ENCODE measurements around the gene ADARB2. TPM values are rescaled to one million over a fixed set of nuclear protein-coding genes. Genes with fewer than 3 reads are reported as not detected.
A peak's percentile ranks its signal among the peaks of the same experiment; 100 is the strongest.

ADARB2 gene
- polyA plus RNA-seq, 1 of the 3 experiments (the other 2 are of a cell fraction) = not detected

DNA sequence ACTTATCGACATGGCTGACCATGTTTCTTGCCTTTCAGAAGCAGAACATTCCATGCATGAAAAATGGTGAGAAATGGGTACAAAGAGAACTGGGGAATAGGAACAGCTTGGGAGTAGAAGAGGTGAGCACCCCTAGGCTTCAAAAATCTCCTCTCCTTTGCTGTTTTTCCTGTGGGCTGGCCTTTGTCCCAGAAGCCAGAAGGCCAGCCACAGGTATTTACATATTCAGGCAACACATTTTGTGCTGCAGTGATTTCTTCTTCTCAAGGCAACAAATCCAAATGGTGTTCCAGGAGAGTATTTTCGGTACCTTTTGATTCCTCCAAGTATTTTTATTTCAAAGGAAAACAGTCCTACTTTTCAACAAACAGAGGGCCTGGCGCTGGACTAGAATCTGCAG, 31.1 kb downstream of the ADARB2 start:
- no peaks in the 10 kb centered on the region for H3K36me3 ChIP-seq (replicated peaks in 1 of 2; ENCODE audit: control insufficient read depth in 1 of 2, insufficient read depth in 2 of 2, low read length in 1 of 2)
- no peaks in the 10 kb centered on the region for H4K20me1 ChIP-seq (ENCODE audit: insufficient read depth)
- H3F3A ChIP-seq (replicated peaks; ENCODE audit: insufficient read depth) = no peaks in the 10 kb centered on the region
- CTCF ChIA-PET = interaction anchor here (1.1 kb wide), 2 partner anchors 10 to 15 kb away, joined by 3 read pairs; no protein-coding TSS in a partner anchor
- no peaks in the 10 kb centered on the region for H3K27me3 ChIP-seq (ENCODE audit: insufficient read depth)
- H3K9ac ChIP-seq = no peak overlapping the region
- no peak for DNase-seq
- H3K9me2 ChIP-seq = no peaks in the 10 kb centered on the region
- H3K9me3 ChIP-seq = no peaks in the 10 kb centered on the region
- no peak overlapping the region for H3K4me3 ChIP-seq (ENCODE audit: low read depth in 2 of 2, low read length in 1 of 2)
- no peak for TF ChIP-seq JUND (IDR thresholded peaks at IDR 0.05)
- TF ChIP-seq EZH2phosphoT487 (IDR thresholded peaks at IDR 0.05; ENCODE audit: borderline replicate concordance, low read depth) = no peak
- TF ChIP-seq, protein P1, sequence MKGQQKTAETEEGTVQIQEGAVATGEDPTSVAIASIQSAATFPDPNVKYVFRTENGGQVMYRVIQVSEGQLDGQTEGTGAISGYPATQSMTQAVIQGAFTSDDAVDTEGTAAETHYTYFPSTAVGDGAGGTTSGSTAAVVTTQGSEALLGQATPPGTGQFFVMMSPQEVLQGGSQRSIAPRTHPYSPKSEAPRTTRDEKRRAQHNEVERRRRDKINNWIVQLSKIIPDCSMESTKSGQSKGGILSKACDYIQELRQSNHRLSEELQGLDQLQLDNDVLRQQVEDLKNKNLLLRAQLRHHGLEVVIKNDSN (IDR thresholded peaks at IDR 0.05; ENCODE audit: borderline replicate concordance, low read depth) = no peak
- no peak for TF ChIP-seq POLR2AphosphoS5 (IDR thresholded peaks at IDR 0.05; ENCODE audit: low read depth, low read length)
- no peak for TF ChIP-seq RXRA (IDR thresholded peaks at IDR 0.05; ENCODE audit: borderline replicate concordance, low read depth)
- 30% methylated on average over 3 of the region's 3 CpGs for WGBS (ENCODE audit: low lambda C conversion rate)
- no peak overlapping the region for H3K4me2 ChIP-seq
- no peaks in the 10 kb centered on the region for H3K4me1 ChIP-seq (ENCODE audit: control insufficient read depth in 1 of 2, insufficient read depth in 2 of 2, low read depth in 1 of 2, low read length in 1 of 2)
- H3K79me2 ChIP-seq (ENCODE audit: insufficient read depth) = no peaks in the 10 kb centered on the region
- H2AFZ ChIP-seq (ENCODE audit: low read depth) = no peak overlapping the region
- H3K27ac ChIP-seq (ENCODE audit: low read depth in 2 of 2, low read length in 1 of 2) = no peak overlapping the region
- POLR2A ChIA-PET = no interaction called here

DNA sequence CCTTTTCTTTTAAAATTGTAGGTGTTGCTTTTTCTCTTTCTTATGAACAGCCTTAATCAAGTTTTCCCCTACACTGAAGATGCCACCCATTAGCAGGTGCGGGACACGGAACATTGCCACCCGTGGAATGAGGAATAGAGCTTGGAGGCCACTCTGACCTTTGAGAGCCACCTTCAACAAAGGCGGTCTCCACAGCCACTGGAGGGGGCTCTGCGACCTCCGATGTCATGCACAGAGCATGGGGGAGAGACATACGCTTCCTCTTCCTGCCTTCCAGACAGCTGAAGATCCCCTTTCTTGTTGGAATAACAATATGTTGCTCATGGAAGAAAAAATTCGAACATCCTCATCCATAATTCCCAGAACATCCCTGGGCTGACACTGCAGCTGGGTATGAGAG, 39.1 kb downstream of the ADARB2 start:
- Histone ChIP-seq H3K9ac (no peak overlapping the region), H3K27ac (ENCODE audit: low read depth in 2 of 2, low read length in 1 of 2) (no peak overlapping the region), H3F3A (replicated peaks; ENCODE audit: insufficient read depth) (no peaks in the 10 kb centered on the region), H3K27me3 (ENCODE audit: insufficient read depth) (no peaks in the 10 kb centered on the region), H3K36me3 (replicated peaks in 1 of 2; ENCODE audit: control insufficient read depth in 1 of 2, insufficient read depth in 2 of 2, low read length in 1 of 2) (no peaks in the 10 kb centered on the region), H2AFZ (ENCODE audit: low read depth) (no peak overlapping the region), H3K4me1 (ENCODE audit: control insufficient read depth in 1 of 2, insufficient read depth in 2 of 2, low read depth in 1 of 2, low read length in 1 of 2) (no peaks in the 10 kb centered on the region), H3K4me3 (ENCODE audit: low read depth in 2 of 2, low read length in 1 of 2) (no peak overlapping the region), H3K4me2 (no peak overlapping the region), H3K9me3 (no peaks in the 10 kb centered on the region), H3K79me2 (ENCODE audit: insufficient read depth) (no peaks in the 10 kb centered on the region), H4K20me1 (ENCODE audit: insufficient read depth) (no peaks in the 10 kb centered on the region), H3K9me2 (no peaks in the 10 kb centered on the region)
- TF ChIP-seq RAD21 (IDR thresholded peaks at IDR 0.05; ENCODE audit: low read length) (peak; percentile 23; the same call in 1 of the 2 replicates), EZH2phosphoT487 (IDR thresholded peaks at IDR 0.05; ENCODE audit: borderline replicate concordance, low read depth) (no peak), FOSL2 (IDR thresholded peaks at IDR 0.05; ENCODE audit: borderline replicate concordance, low read depth) (no peak)
- TF ChIP-seq, protein P2, sequence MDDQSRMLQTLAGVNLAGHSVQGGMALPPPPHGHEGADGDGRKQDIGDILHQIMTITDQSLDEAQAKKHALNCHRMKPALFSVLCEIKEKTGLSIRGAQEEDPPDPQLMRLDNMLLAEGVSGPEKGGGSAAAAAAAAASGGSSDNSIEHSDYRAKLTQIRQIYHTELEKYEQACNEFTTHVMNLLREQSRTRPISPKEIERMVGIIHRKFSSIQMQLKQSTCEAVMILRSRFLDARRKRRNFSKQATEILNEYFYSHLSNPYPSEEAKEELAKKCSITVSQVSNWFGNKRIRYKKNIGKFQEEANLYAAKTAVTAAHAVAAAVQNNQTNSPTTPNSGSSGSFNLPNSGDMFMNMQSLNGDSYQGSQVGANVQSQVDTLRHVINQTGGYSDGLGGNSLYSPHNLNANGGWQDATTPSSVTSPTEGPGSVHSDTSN (IDR thresholded peaks at IDR 0.05) = no peak
- ChIA-PET POLR2A (no interaction called here), CTCF (interaction anchor here (1.0 kb wide), 1 partner anchor 11 kb away, joined by 3 read pairs; no protein-coding TSS in a partner anchor)
- DNase-seq = no peak
- 37% methylated on average over 8 of the region's 8 CpGs for WGBS (ENCODE audit: low lambda C conversion rate)

DNA sequence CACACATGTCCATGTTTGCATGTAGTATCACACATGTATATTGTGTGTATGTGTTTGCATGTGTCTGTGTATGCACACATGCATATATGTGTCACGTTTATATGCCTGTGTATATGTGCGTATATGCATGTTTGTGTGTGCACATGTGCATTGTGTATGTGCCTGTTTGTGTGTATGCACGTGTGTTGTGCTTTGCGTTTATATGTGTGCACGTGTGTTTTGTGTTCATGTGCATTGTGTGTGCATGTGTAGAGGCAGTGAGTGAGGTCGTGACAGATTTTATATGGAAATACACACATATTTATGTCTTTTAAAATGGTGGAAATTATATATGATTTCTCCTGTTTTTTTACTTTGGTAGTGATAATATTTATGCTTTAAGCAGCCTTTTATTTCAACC, 41.2 kb downstream of the ADARB2 start:
- no peaks in the 10 kb centered on the region for H4K20me1 ChIP-seq (ENCODE audit: insufficient read depth)
- no peaks in the 10 kb centered on the region for H3F3A ChIP-seq (replicated peaks; ENCODE audit: insufficient read depth)
- H3K9ac ChIP-seq = no peak overlapping the region
- ChIA-PET POLR2A (no interaction called here), CTCF (no interaction called here)
- H3K4me3 ChIP-seq (ENCODE audit: low read depth in 2 of 2, low read length in 1 of 2) = no peak overlapping the region
- no peak for DNase-seq
- WGBS (ENCODE audit: low lambda C conversion rate) = 39% methylated on average over 6 of the region's 6 CpGs
- H3K36me3 ChIP-seq (replicated peaks in 1 of 2; ENCODE audit: control insufficient read depth in 1 of 2, insufficient read depth in 2 of 2, low read length in 1 of 2) = no peaks in the 10 kb centered on the region
- H3K9me3 ChIP-seq = no peaks in the 10 kb centered on the region
- no peaks in the 10 kb centered on the region for H3K79me2 ChIP-seq (ENCODE audit: insufficient read depth)
- no peak overlapping the region for H3K27ac ChIP-seq (ENCODE audit: low read depth in 2 of 2, low read length in 1 of 2)
- H3K27me3 ChIP-seq (ENCODE audit: insufficient read depth) = no peaks in the 10 kb centered on the region
- H3K4me2 ChIP-seq = no peak overlapping the region
- H2AFZ ChIP-seq (ENCODE audit: low read depth) = no peak overlapping the region
- no peaks in the 10 kb centered on the region for H3K4me1 ChIP-seq (ENCODE audit: control insufficient read depth in 1 of 2, insufficient read depth in 2 of 2, low read depth in 1 of 2, low read length in 1 of 2)
- no peaks in the 10 kb centered on the region for H3K9me2 ChIP-seq
- no peak for TF ChIP-seq ELF1 (IDR thresholded peaks at IDR 0.05)
- TF ChIP-seq, protein P3, sequence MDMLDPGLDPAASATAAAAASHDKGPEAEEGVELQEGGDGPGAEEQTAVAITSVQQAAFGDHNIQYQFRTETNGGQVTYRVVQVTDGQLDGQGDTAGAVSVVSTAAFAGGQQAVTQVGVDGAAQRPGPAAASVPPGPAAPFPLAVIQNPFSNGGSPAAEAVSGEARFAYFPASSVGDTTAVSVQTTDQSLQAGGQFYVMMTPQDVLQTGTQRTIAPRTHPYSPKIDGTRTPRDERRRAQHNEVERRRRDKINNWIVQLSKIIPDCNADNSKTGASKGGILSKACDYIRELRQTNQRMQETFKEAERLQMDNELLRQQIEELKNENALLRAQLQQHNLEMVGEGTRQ (IDR thresholded peaks at IDR 0.05; ENCODE audit: borderline replicate concordance, low read depth, low read length) = no peak
- TF ChIP-seq RFX5 (IDR thresholded peaks at IDR 0.05; ENCODE audit: low read length) = no peak
- TF ChIP-seq EP300 (IDR thresholded peaks at IDR 0.05; ENCODE audit: borderline replicate concordance in 1 of 2, low read depth in 1 of 2, low read length in 1 of 2) = no peak
- no peak for TF ChIP-seq GABPA (IDR thresholded peaks at IDR 0.05; ENCODE audit: low read depth)
- no peak for TF ChIP-seq TAF1 (IDR thresholded peaks at IDR 0.05; ENCODE audit: borderline replicate concordance, low read depth, low read length)
- TF ChIP-seq, protein P4, sequence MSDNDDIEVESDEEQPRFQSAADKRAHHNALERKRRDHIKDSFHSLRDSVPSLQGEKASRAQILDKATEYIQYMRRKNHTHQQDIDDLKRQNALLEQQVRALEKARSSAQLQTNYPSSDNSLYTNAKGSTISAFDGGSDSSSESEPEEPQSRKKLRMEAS (IDR thresholded peaks at IDR 0.05; ENCODE audit: low read depth) = no peak
- TF ChIP-seq MXI1 (IDR thresholded peaks at IDR 0.05; ENCODE audit: low read depth, low read length) = no peak
- no peak for TF ChIP-seq FOXM1 (IDR thresholded peaks at IDR 0.05; ENCODE audit: low read depth)
- TF ChIP-seq, protein P1 (IDR thresholded peaks at IDR 0.05; ENCODE audit: borderline replicate concordance, low read depth) = no peak
- no peak for TF ChIP-seq TCF12 (IDR thresholded peaks at IDR 0.05)
- TF ChIP-seq YY1 (IDR thresholded peaks at IDR 0.05; ENCODE audit: low read depth) = no peak
- no peak for TF ChIP-seq EZH2phosphoT487 (IDR thresholded peaks at IDR 0.05; ENCODE audit: borderline replicate concordance, low read depth)
- no peak for TF ChIP-seq FOXJ3 (CRISPR knock-in tag; IDR thresholded peaks at IDR 0.05)
- no peak for TF ChIP-seq NRF1 (IDR thresholded peaks at IDR 0.05; ENCODE audit: low read depth, low read length)
- no peak for TF ChIP-seq RAD21 (IDR thresholded peaks at IDR 0.05; ENCODE audit: low read length)
